A673 (cell line): Measurements from ENCODE around the gene TENM4. TPM values are rescaled to one million over a fixed set of nuclear protein-coding genes. Genes with fewer than 3 reads are reported as not detected.

ENCODE experiments used
- BruUV-seq: library from RNA; stranded (reverse); fragments of 400-500 nt; replicated peaks from 2 replicates; lab custom pipeline; 2021; lab: Mats Ljungman, UMichigan
- CTCF ChIA-PET: fragments of 300-600 bp; sonication (Branson Sonifier 250); formaldehyde crosslinking; loops from one replicate; lab custom pipeline; 2022; ENCODE audit warnings: antibody characterized with exemption; lab: Charles Lee
- POLR2A ChIA-PET: fragments of 300-600 bp; sonication (Branson Sonifier 250); formaldehyde crosslinking; loops from one replicate; lab custom pipeline; 2022; ENCODE audit warnings: antibody characterized with exemption; ENCODE audit not compliant: low non-redundant PET; lab: Charles Lee
- DNase-seq: peaks from one replicate; pipeline ENCODE4 v3.0.0-alpha.2; 2015; ENCODE audit warnings: low spot score
- H3K27ac ChIP-seq: fragments of 200-600 bp; sonication (generic); 2 replicates; pipeline ENCODE4 v1.5.1; 2016; ENCODE audit warnings: mixed run types, low read depth, mild to moderate bottlenecking, mixed read lengths, antibody characterized with exemption, low read length; ENCODE audit not compliant: poor library complexity, severe bottlenecking
- H3K27me3 ChIP-seq: fragments of 200-600 bp; sonication (generic); replicated peaks from 2 replicates; pipeline ENCODE4 v1.6.1; 2017; ENCODE audit warnings: mixed run types, low read depth, mild to moderate bottlenecking, mixed read lengths, antibody characterized with exemption, low read length; ENCODE audit not compliant: insufficient read depth, poor library complexity
- H3K36me3 ChIP-seq: fragments of 200-600 bp; sonication (generic); 2 replicates; pipeline ENCODE4 v1.6.1; 2016; ENCODE audit warnings: mixed run types, mild to moderate bottlenecking, mixed read lengths, antibody characterized with exemption, low read length; ENCODE audit not compliant: insufficient read depth, poor library complexity, severe bottlenecking
- H3K4me1 ChIP-seq: fragments of 200-600 bp; sonication (generic); 2 replicates; pipeline ENCODE4 v1.6.1; 2017; ENCODE audit warnings: mixed run types, mild to moderate bottlenecking, mixed read lengths, antibody characterized with exemption, low read length; ENCODE audit not compliant: insufficient read depth, poor library complexity, severe bottlenecking
- H3K4me3 ChIP-seq: fragments of 200-600 bp; sonication (generic); 2 replicates; pipeline ENCODE4 v1.5.1; 2016; ENCODE audit warnings: low read depth, mixed run types, mild to moderate bottlenecking, mixed read lengths, low read length; ENCODE audit not compliant: poor library complexity, severe bottlenecking
- H3K9me3 ChIP-seq: fragments of 200-600 bp; sonication (generic); 2 replicates; pipeline ENCODE4 v1.6.1; 2016; ENCODE audit warnings: mixed run types, low read depth, mild to moderate bottlenecking, mixed read lengths, antibody characterized with exemption, low read length; ENCODE audit not compliant: poor library complexity, severe bottlenecking
- EZH2 ChIP-seq: fragments of 200-600 bp; sonication (generic); IDR thresholded peaks from 2 replicates; pipeline ENCODE4 v1.6.1; 2017; ENCODE audit warnings: borderline replicate concordance, low read depth, mild to moderate bottlenecking, mixed read lengths, antibody characterized with exemption, low read length; ENCODE audit not compliant: poor library complexity, severe bottlenecking
- intact Hi-C: fragments of 100-400 bp; cut with micrococcal nuclease; formaldehyde crosslinking; loops from one replicate; pipeline ENCODE4 v1.10.0; 2022; ENCODE audit not compliant: unreplicated experiment
- total RNA-seq: library from RNA; stranded (reverse); gene quantifications from 2 replicates; pipeline ENCODE4 v1.2.3, GENCODE V29; 2021
- TF ChIP-seq, protein P1 (sequence below): fragments of 300-800, 200-600 bp; sonication (generic); conservative IDR thresholded peaks from 2 replicates; pipeline ENCODE4 v1.5.1; 2017; ENCODE audit warnings: low read depth, mild to moderate bottlenecking, antibody characterized with exemption, low read length, moderate library complexity, mixed read lengths

Gene TENM4
- total RNA-seq, 1 experiment from 2014 or later = 0.11 TPM

DNA sequence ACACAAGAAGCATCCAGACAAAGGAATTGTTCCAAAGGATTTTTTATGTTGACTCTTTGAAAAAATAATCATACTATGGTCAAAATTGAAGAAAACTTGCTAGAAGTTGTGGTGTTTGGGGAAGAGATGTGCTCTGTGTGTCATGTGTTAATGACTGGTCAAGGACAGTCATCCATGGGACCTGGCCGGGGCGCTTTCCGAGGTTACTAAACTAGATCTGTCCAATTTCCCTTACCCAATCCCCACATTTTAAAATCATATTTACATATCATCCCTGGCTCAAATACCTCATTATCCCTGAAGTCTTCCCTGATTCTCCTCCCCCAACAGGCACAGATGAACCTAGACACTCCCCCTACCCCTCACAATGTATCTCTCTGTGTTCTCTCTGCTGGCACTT, 289.4 kb downstream of the TENM4 start:
- Histone ChIP-seq H3K27me3 (peaks cover 36% of the 10 kb centered on the region), H3K27ac (no peak overlapping the region), H3K36me3 (no peaks in the 10 kb centered on the region), H3K9me3 (no peaks in the 10 kb centered on the region), H3K4me3 (no peak overlapping the region), H3K4me1 (no peaks in the 10 kb centered on the region)
- CTCF ChIA-PET = interaction anchor here (0.6 kb wide), 1 partner anchor 15 kb away, joined by 3 read pairs; no protein-coding TSS in a partner anchor
- BruUV-seq = no TSS peak
- no peak for DNase-seq
- intact Hi-C loops = no loop called here
- TF ChIP-seq EZH2 = no peak
- TF ChIP-seq, protein P1, sequence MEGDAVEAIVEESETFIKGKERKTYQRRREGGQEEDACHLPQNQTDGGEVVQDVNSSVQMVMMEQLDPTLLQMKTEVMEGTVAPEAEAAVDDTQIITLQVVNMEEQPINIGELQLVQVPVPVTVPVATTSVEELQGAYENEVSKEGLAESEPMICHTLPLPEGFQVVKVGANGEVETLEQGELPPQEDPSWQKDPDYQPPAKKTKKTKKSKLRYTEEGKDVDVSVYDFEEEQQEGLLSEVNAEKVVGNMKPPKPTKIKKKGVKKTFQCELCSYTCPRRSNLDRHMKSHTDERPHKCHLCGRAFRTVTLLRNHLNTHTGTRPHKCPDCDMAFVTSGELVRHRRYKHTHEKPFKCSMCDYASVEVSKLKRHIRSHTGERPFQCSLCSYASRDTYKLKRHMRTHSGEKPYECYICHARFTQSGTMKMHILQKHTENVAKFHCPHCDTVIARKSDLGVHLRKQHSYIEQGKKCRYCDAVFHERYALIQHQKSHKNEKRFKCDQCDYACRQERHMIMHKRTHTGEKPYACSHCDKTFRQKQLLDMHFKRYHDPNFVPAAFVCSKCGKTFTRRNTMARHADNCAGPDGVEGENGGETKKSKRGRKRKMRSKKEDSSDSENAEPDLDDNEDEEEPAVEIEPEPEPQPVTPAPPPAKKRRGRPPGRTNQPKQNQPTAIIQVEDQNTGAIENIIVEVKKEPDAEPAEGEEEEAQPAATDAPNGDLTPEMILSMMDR = no peak
- POLR2A ChIA-PET = no interaction called here

DNA sequence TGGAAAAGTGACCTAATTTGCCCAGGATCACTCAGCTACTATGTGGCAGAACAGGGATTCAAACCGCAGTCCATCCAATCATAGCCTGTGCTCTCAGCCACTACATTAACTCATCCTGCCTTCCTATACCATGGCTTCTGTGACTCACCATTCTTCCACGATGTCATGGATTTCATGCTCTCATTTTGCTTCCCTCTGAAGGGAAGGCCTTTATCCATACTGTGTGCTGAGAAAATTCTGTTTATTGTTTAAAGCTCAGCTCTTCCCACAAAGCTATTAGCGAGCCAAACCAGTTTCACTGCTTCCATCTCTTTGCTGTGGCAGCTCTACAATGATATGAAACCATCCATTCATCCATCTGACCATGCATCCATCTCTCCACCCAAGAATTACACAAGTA, 289.9 kb downstream of the TENM4 start:
- intact Hi-C loops = no loop called here
- DNase-seq = no peak
- ChIA-PET POLR2A (no interaction called here), CTCF (interaction anchor here (0.6 kb wide), 1 partner anchor 16 kb away, joined by 3 read pairs; no protein-coding TSS in a partner anchor)
- no TSS peak for BruUV-seq
- Histone ChIP-seq H3K36me3 (no peaks in the 10 kb centered on the region), H3K27ac (no peak overlapping the region), H3K27me3 (peaks cover 36% of the 10 kb centered on the region), H3K4me3 (no peak overlapping the region), H3K9me3 (no peaks in the 10 kb centered on the region), H3K4me1 (no peaks in the 10 kb centered on the region)
- TF ChIP-seq, protein P1 = no peak
- no peak for TF ChIP-seq EZH2

GRCh38 chr11:79150320-79150719, 290.5 kb downstream of the TENM4 start:
- CTCF ChIA-PET = no interaction called here
- H3K27ac ChIP-seq = no peak overlapping the region
- no peaks in the 10 kb centered on the region for H3K36me3 ChIP-seq
- DNase-seq = no peak
- no TSS peak for BruUV-seq
- no peak for TF ChIP-seq EZH2
- TF ChIP-seq, protein P1 = no peak
- no peaks in the 10 kb centered on the region for H3K9me3 ChIP-seq
- POLR2A ChIA-PET = no interaction called here
- intact Hi-C loops = no loop called here
- no peak overlapping the region for H3K4me3 ChIP-seq
- peaks cover 36% of the 10 kb centered on the region for H3K27me3 ChIP-seq
- no peaks in the 10 kb centered on the region for H3K4me1 ChIP-seq
